ENCODE data around the gene CABLES1.

DNA sequence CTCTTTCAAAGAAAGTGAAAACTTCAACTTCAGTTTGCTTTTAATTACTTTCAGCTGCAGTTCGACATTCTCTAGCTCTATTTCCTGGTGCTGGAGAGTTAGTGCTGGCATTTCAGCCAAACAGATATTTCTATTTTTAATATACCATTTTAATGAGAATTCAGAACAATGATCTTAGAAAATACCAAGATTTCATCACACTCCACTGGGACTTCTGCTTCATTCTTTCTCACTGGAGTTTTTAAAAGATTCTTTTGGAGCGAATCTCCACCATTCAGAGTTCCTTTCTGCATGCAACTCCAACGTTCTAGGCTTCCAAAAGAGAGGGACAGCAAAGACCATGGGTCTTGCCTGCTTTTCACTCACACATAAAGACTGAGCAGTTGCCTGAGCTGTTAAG, 94.2 kb downstream of the CABLES1 start:
- TF ChIP-seq ARNT (IDR thresholded peaks at IDR 0.05): no peak
- TF ChIP-seq HDGF (IDR thresholded peaks at IDR 0.05; ENCODE audit: borderline replicate concordance): no peak
- TF ChIP-seq FOXM1 (IDR thresholded peaks at IDR 0.05; ENCODE audit: borderline replicate concordance): no peak
- no peak for TF ChIP-seq SUZ12 (IDR thresholded peaks at IDR 0.05)
- no peak for TF ChIP-seq SP1 (IDR thresholded peaks at IDR 0.05)
- TF ChIP-seq FOXK2 (IDR thresholded peaks at IDR 0.05): no peak
- no peak for TF ChIP-seq BHLHE40 (IDR thresholded peaks at IDR 0.05; ENCODE audit: borderline replicate concordance)
